Peyer's patch (tissue), 4 donors: ENCODE results near the gene RAMP2. TPM values are rescaled to one million over a fixed set of nuclear protein-coding genes. Genes with fewer than 3 reads are reported as not detected.

Source experiments
- DNase-seq, 3 donors: peaks; one replicate each; pipeline ENCODE4 v3.0.0-alpha.2; 2017 to 2019
- H3K27ac ChIP-seq, 4 donors: fragments of 200-600 bp; sonication (generic); one replicate each; pipeline ENCODE4 v1.5.1; 2016 to 2019
- H3K27me3 ChIP-seq, 2 donors: fragments of 200-600 bp; sonication (generic); one replicate each; pipeline ENCODE4 v1.5.1; 2019
- H3K36me3 ChIP-seq, 3 donors: fragments of 200-600 bp; sonication (generic); one replicate each; pipeline ENCODE4 v1.5.1; 2016 to 2019
- H3K4me1 ChIP-seq, 4 donors: fragments of 200-600 bp; sonication (generic); one replicate each; pipeline ENCODE4 v1.5.1; 2016 to 2019
- H3K4me3 ChIP-seq, 4 donors: fragments of 200-600 bp; sonication (generic); 1 replicate in 3 of 4; 2 replicates in 1 of 4; pipeline ENCODE4 v1.5.1; 2016 to 2019; ENCODE audit warnings: mild to moderate bottlenecking in 1 of 4
- H3K9me3 ChIP-seq, 4 donors: fragments of 200-600 bp; sonication (generic); one replicate each; pipeline ENCODE4 v1.5.1; 2016 to 2019; ENCODE audit warnings: mild to moderate bottlenecking in 1 of 4
- CTCF ChIP-seq, 6 experiments: fragments of 450-650 bp in 4 of 6; fragments of 200-600 bp in 2 of 6; sonication (generic) in 1 of 6; IDR thresholded peaks; one replicate each; pipeline ENCODE4 v1.5.1; 2017 to 2019; ENCODE audit warnings: antibody characterized with exemption in 6 of 6, mild to moderate bottlenecking in 3 of 6, moderate library complexity in 1 of 6
- POLR2A ChIP-seq, 2 donors: fragments of 450-650 bp; IDR thresholded peaks; one replicate each; pipeline ENCODE4 v1.5.1; 2017; ENCODE audit warnings: antibody characterized with exemption in 2 of 2, mild to moderate bottlenecking in 2 of 2, moderate library complexity in 2 of 2
- total RNA-seq, 4 donors: library from RNA; depleted of rRNA; stranded (reverse); fragments of >200 nt; gene quantifications; one replicate each; pipeline ENCODE4 v1.1.0, GENCODE V29; 2016

RAMP2 gene
- total RNA-seq, 4 donors from 2014 or later = 2.3 to 9.9 (median 4.3) TPM

GRCh38 chr17:42779936-42780850 lies 19.2 kb downstream of the RAMP2 start, which contains the start of gene WNK4:
Gene WNK4 (plus strand): TSS chr17:42780610. CDS start chr17:42780699, 89 bp downstream.
- no peak for TF ChIP-seq CTCF (IDR thresholded peaks at IDR 0.05)
- TF ChIP-seq POLR2A (IDR thresholded peaks at IDR 0.05) = no peak
- H3K27me3 ChIP-seq = peaks cover 0 to 10% of the 10 kb centered on the region in 2 donors
- peak within 1 kb of the TSS; percentile 21 to 58 (median 38) for H3K4me3 ChIP-seq
- H3K27ac ChIP-seq = peak within 1 kb of the TSS in 2 of 4 donors; percentile 72 to 74
- peaks cover 0 to 45% (median 0%) of the 10 kb centered on the region in 3 donors for H3K36me3 ChIP-seq
- no peaks in the 10 kb centered on the region for H3K9me3 ChIP-seq
- DNase-seq = peak in 2 of 3 donors; percentile 56 to 72
- H3K4me1 ChIP-seq = peaks cover 0 to 23% (median 4%) of the 10 kb centered on the region in 4 donors

GRCh38 chr17:42780851-42781638 lies 20.0 kb downstream of the RAMP2 start:
- Histone ChIP-seq H3K27me3 (peaks cover 0 to 14% of the 10 kb centered on the region in 2 donors), H3K36me3 (peaks cover 0 to 38% (median 0%) of the 10 kb centered on the region in 3 donors), H3K9me3 (no peaks in the 10 kb centered on the region), H3K27ac (peak overlapping the region in 2 of 4 donors; percentile 72 to 74), H3K4me3 (peak overlapping the region; percentile 21 to 58 (median 38)), H3K4me1 (peaks cover 0 to 26% (median 4%) of the 10 kb centered on the region in 4 donors)
- DNase-seq = no peak
- TF ChIP-seq POLR2A (IDR thresholded peaks at IDR 0.05) (no peak), CTCF (IDR thresholded peaks at IDR 0.05) (no peak)

GRCh38 chr17:42781639-42782165 lies 20.7 kb downstream of the RAMP2 start:
- H3K27me3 ChIP-seq = peaks cover 0 to 14% of the 10 kb centered on the region in 2 donors
- peak overlapping the region in 2 of 4 donors; percentile 49 to 58 for H3K4me3 ChIP-seq
- H3K36me3 ChIP-seq = peaks cover 0 to 31% (median 0%) of the 10 kb centered on the region in 3 donors
- H3K4me1 ChIP-seq = peaks cover 0 to 26% (median 4%) of the 10 kb centered on the region in 4 donors
- H3K27ac ChIP-seq = no peak overlapping the region
- H3K9me3 ChIP-seq = no peaks in the 10 kb centered on the region
- TF ChIP-seq POLR2A (IDR thresholded peaks at IDR 0.05) (no peak), CTCF (IDR thresholded peaks at IDR 0.05) (no peak)
- no peak for DNase-seq

GRCh38 chr17:42782166-42783061 lies 21.4 kb downstream of the RAMP2 start:
- peaks cover 0 to 26% (median 4%) of the 10 kb centered on the region in 4 donors for H3K4me1 ChIP-seq
- no peak overlapping the region for H3K27ac ChIP-seq
- no peak for TF ChIP-seq POLR2A (IDR thresholded peaks at IDR 0.05)
- no peak for TF ChIP-seq CTCF (IDR thresholded peaks at IDR 0.05)
- no peaks in the 10 kb centered on the region for H3K9me3 ChIP-seq
- peaks cover 0 to 14% of the 10 kb centered on the region in 2 donors for H3K27me3 ChIP-seq
- peak overlapping the region in 2 of 4 donors; percentile 49 to 58 for H3K4me3 ChIP-seq
- peaks cover 0 to 24% (median 0%) of the 10 kb centered on the region in 3 donors for H3K36me3 ChIP-seq
- peak in 1 of 3 donors; percentile 47 for DNase-seq
